GM10266 (cell line): ENCODE measurements around the gene MBTPS1.

Experiments
- DNase-seq: peaks from one replicate; pipeline ENCODE4 v3.0.0; 2012; ENCODE audit errors: extremely low spot score
- TF ChIP-seq, protein P1 (sequence below): IDR thresholded peaks from 2 replicates; pipeline ENCODE4 v1.5.1; 2012; ENCODE audit warnings: mild to moderate bottlenecking, low read depth; ENCODE audit not compliant: control insufficient read depth, insufficient read depth; ENCODE audit errors: missing control alignments

The MBTPS1 gene

DNA sequence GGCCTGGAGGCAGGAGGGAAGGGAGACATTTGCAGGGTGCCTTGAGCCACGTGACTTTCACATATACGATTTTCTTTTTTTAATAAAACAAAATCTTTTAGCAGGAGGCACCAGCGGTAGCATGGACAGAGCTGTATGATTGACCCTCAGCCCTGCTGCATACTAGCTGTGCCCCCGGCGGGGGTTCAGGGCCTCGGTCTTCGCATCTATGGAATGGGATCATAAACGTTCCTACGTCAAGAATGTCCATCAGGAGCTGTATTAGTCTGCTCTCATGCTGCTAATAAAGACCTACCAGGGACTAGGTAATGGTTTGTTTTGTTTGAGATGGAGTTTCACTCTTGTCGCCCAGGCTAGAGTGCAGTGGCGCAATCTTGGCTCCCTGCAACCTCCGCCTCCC, 101.3 kb downstream of the MBTPS1 start:
- TF ChIP-seq, protein P1, sequence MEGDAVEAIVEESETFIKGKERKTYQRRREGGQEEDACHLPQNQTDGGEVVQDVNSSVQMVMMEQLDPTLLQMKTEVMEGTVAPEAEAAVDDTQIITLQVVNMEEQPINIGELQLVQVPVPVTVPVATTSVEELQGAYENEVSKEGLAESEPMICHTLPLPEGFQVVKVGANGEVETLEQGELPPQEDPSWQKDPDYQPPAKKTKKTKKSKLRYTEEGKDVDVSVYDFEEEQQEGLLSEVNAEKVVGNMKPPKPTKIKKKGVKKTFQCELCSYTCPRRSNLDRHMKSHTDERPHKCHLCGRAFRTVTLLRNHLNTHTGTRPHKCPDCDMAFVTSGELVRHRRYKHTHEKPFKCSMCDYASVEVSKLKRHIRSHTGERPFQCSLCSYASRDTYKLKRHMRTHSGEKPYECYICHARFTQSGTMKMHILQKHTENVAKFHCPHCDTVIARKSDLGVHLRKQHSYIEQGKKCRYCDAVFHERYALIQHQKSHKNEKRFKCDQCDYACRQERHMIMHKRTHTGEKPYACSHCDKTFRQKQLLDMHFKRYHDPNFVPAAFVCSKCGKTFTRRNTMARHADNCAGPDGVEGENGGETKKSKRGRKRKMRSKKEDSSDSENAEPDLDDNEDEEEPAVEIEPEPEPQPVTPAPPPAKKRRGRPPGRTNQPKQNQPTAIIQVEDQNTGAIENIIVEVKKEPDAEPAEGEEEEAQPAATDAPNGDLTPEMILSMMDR, result no peak
- DNase-seq, result no peak

DNA sequence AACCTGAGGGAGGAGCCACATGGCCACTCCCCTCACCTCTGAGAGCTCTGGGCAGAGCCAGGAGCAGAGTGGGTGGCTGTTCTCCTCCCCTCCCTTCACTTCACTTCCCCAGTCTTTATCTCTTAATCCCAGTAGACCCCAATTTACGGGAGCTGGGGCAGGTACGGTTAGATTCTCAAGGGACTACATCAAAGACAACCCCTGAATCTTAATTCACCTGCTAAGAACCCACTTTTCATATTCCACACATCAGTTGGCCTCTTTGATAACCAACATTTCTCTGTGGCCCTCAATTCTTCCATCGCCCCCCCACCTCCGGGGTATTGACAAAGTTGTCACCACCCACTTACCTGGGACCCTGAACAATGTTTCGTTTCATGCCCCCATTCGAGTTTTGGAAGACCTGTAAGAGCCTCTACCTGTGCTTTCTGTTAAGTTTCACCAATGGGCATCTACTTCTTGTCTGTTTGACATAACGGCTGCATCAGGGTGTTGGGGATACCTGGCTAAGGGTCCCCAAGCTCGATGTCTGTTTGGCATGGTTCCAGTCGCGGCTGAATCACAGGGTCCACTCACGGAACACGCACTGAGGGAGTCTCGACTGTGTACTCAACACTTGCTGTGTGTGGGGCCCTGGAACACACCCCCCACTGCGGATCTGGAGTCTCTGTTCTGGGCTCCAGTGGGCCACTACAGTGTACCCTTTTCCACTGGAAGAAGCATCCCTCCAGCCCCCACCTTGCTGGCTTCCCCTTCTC, 102.0 kb downstream of the MBTPS1 start:
- TF ChIP-seq, protein P1, result no peak
- DNase-seq, result no peak

DNA sequence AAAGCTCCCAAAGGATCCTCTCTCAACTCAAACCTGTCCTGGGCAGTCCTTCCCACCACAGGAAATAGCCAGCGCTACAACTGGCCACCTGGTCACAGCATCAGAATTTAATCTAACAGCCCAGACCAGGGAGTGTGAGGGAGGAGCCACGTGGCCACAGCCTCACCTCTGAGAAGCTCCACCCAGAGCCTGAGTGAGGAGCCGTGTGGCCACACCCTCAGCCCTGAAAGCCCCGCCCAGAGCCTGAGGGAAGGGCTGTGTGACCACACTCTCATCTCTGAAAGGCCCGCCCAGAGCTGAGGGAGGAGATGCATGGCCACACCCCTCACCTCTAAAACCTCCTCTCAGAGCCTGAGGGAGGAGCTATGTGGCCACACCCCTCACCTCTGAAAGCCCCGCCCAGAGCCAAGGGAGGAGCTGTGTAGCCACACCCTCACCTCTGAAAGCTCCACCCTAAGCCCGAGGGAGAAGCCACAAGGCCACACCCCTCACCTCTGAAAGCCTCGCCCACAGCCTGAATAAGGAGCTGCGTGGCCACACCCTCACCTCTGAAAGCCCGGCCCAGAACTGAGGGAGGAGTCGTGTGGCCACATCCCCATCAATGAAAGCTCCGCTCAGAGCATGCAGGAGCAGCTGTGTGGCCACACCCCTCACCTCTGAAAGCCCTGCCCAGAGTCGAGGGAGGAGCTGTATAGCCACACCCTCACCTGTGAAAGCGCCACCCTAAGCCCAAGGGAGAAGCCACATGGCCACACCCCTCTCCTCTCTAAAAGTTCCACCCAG, 102.8 kb downstream of the MBTPS1 start:
- TF ChIP-seq, protein P1, result no peak
- DNase-seq, result peak; percentile 73

DNA sequence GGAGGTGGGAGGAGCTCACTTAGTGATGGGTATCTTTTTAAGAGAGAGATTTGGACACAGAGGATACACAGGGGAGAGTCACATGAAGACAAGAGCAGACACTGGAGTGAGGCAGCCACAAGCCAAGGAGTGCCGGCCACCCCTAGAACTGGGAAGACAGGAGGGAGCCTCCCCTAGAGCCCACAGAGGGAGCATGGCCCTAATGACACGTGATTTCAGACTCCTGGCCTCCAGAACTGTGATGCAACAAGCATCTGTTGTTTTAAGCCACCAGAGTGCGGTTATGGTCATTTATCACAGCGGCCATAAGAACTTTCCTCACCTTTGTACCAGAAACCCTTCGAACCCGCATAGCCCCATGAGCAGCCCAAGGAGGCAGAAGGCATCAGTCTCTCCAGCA, 107.5 kb downstream of the MBTPS1 start:
- TF ChIP-seq, protein P1, result no peak
- no peak for DNase-seq

DNA sequence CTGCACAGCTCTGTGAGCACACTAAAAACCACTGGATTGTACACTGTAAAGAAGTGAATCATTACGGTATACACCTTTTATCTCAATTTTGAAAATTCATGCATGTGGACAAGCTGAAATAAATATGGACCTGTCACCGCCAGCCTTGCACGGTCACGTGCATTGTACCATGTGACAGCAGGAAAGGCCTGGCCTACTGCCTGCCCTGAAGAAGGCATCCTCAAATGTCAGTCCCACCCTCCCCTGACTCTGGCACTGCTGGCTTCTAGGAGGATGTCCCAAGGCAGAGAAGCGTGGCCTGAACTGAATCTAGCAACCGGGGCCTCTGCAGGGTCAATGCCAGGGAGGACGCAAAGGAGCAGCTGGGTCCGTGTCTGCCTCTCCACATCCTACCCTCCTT, 108.8 kb downstream of the MBTPS1 start:
- no peak for DNase-seq
- TF ChIP-seq, protein P1, result no peak

DNA sequence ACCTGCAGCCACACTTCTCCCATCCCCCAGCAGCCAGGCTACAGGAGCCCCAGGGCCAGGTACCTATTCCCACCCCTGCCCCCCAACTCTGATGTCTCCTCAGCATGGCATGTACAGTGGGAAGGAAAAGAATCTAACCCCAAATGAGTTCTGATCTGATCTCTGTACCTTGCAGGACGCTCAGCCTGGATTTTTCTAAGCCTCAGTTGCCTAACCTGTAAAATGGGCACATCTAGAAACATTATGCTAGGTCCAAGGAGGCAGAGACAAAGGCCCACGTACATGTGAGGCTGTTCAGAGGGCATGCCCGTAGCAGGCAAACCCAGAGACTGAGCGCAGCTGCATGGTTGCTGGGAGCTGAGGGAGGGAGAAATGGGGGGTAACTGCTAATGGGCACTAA, 109.2 kb downstream of the MBTPS1 start:
- DNase-seq, result no peak
- TF ChIP-seq, protein P1, result no peak

DNA sequence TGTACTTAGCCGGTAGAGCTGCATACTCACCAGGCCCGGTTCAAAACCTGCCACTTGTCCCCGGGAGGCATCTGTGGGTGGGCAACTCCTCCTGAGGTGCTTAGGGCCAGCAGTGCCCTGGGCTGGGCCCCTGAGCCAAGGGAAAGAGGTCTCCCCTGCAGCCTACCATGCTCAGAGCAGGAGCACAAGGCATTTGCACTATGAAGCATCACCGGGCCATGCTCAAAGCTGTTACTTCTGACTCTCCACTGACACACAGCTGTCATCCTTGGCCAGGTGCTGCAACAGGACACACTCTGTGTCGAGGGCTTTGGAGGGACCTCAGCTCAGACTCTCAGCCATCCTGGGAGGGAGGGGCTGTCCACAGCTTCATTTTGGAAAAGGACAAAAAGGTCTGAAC, 111.4 kb downstream of the MBTPS1 start:
- TF ChIP-seq, protein P1, result no peak
- DNase-seq, result no peak
